ENCODE measurements around the gene SPG7.
A peak's percentile ranks its signal among the peaks of the same experiment; 100 is the strongest.

The SPG7 gene

DNA sequence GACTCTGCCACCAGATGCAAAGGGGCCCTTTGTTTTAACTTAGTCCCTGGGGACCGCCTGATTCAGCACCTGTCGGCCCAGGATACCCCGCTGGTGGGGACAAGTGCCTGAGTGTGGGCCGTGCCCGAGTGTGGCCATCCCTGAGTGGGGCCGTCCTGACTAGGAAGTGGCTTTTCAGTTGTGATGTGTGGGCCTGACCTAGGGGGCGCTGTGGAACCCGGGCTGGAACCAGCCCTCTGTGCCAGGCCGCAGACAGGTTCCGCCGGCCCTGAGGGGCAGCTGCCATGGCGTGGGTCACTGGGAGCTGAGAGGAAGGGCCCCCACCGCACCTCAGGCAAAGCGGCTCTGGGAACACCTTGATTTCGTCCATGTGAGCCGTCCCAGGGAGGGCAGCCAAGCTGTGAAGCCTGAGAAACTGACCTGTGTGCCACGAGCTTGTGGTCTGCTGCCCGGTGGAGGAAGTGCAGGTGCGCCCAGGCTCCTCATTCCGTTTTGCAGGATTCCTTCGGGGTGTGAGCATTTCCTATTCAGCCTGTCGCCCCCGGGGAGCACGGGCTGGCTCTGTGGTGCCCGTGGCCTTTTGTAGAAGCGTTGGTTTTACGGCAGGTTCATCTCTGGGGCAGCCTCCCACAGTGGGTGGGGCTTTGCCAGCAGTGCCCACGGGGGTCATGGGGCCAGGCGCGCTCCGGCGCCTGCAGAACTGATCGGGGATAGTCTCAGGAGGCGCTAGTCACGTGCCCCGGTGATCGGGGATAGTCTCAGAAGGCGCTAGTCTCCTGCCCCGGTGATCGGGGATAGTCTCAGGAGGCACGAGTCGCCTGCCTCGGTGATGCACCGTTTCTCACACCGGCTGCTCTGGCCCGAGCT lies 57.5 kb downstream of the SPG7 start:
- Histone ChIP-seq H3K4me2 (ENCODE audit: low read depth, low read length, poor library complexity, severe bottlenecking) (no peak overlapping the region), H3K36me3 (ENCODE audit: insufficient read depth, low read length) (peaks cover 33% of the 10 kb centered on the region; the same call in 1 of the 2 replicates), H3K9ac (ENCODE audit: low read depth, low read length, poor library complexity, severe bottlenecking) (no peak overlapping the region), H3K79me2 (ENCODE audit: insufficient read depth, low read length) (peaks cover 50% of the 10 kb centered on the region), H3K4me3 (ENCODE audit: low read length, poor library complexity, severe bottlenecking) (no peak overlapping the region), H2AFZ (ENCODE audit: low read length) (no peak overlapping the region), H3K4me1 (ENCODE audit: insufficient read depth, low read length, poor library complexity, severe bottlenecking) (peaks cover 8% of the 10 kb centered on the region), H3K9me2 (replicated peaks; ENCODE audit: low read depth, low read length) (no peaks in the 10 kb centered on the region), H3K9me3 (ENCODE audit: insufficient read depth, low read depth, low read length) (no peaks in the 10 kb centered on the region), H3K27me3 (ENCODE audit: insufficient read depth, low read length, poor library complexity, severe bottlenecking) (peaks cover 8% of the 10 kb centered on the region), H3F3A (ENCODE audit: low read depth) (no peaks in the 10 kb centered on the region), H4K20me1 (ENCODE audit: insufficient read depth, low read length, poor library complexity, severe bottlenecking) (peaks cover 55% of the 10 kb centered on the region)
- TF ChIP-seq EZH2phosphoT487 (IDR thresholded peaks at IDR 0.05; ENCODE audit: borderline replicate concordance) = no peak
- TF ChIP-seq, protein P1, sequence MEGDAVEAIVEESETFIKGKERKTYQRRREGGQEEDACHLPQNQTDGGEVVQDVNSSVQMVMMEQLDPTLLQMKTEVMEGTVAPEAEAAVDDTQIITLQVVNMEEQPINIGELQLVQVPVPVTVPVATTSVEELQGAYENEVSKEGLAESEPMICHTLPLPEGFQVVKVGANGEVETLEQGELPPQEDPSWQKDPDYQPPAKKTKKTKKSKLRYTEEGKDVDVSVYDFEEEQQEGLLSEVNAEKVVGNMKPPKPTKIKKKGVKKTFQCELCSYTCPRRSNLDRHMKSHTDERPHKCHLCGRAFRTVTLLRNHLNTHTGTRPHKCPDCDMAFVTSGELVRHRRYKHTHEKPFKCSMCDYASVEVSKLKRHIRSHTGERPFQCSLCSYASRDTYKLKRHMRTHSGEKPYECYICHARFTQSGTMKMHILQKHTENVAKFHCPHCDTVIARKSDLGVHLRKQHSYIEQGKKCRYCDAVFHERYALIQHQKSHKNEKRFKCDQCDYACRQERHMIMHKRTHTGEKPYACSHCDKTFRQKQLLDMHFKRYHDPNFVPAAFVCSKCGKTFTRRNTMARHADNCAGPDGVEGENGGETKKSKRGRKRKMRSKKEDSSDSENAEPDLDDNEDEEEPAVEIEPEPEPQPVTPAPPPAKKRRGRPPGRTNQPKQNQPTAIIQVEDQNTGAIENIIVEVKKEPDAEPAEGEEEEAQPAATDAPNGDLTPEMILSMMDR (conservative IDR thresholded peaks at IDR 0.05; ENCODE audit: low read length) = peak; percentile 54

DNA sequence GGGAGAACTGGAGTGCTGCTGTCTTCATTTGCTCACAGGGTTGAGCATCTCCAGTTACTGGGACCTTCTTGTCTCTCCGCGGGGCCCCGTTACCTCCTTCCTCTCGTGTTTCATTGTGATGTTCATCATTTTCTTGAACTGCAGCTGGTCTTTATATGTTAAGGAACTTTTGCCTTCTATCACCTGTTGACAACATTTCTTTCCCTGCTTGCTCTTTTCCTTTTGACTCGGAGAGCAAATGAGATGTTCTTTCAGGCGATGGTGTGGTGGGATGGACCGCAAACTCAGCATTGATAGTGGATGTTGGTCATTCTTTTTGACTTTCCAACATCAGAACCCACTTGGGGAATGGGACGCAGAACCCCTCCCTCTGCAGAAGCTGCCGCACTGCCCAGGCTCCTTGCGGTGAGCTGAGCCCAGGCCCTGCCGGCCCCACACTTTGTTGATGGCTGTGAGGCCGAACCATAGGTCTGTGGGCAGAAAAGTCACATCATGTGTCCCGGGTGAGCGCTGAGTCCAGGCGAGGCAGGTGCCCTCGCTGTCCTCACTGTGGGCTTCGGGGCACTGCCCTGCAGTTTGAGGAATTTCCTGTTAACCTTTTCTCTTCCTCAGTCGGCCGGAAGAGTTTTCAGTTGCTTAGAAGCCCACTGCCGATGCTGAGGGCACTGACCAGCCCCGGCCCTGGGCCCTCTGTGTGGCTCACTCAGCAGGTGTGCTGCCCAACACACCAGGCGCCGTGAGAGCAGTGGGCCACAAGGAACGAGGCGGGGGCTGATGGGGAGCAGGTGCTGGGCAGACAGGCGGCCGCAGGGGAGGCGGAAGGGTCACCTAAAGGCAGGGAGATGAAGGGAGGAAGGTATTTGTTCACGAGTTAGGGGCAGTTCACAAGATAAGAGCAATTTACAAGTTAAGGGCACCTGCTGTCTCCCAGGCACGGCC lies 59.7 kb downstream of the SPG7 start:
- H3K79me2 ChIP-seq (ENCODE audit: insufficient read depth, low read length) = peaks cover 28% of the 10 kb centered on the region
- no peaks in the 10 kb centered on the region for H3K4me1 ChIP-seq (ENCODE audit: insufficient read depth, low read length, poor library complexity, severe bottlenecking)
- H2AFZ ChIP-seq (ENCODE audit: low read length) = no peak overlapping the region
- H3K27me3 ChIP-seq (ENCODE audit: insufficient read depth, low read length, poor library complexity, severe bottlenecking) = no peaks in the 10 kb centered on the region
- no peak overlapping the region for H3K9ac ChIP-seq (ENCODE audit: low read depth, low read length, poor library complexity, severe bottlenecking)
- H3K4me2 ChIP-seq (ENCODE audit: low read depth, low read length, poor library complexity, severe bottlenecking) = no peak overlapping the region
- peaks cover 20% of the 10 kb centered on the region; the same call in 1 of the 2 replicates for H3K36me3 ChIP-seq (ENCODE audit: insufficient read depth, low read length)
- H3K4me3 ChIP-seq (ENCODE audit: low read length, poor library complexity, severe bottlenecking) = no peak overlapping the region
- no peak for TF ChIP-seq EZH2phosphoT487 (IDR thresholded peaks at IDR 0.05; ENCODE audit: borderline replicate concordance)
- TF ChIP-seq, protein P1 (conservative IDR thresholded peaks at IDR 0.05; ENCODE audit: low read length) = no peak
- no peaks in the 10 kb centered on the region for H3K9me2 ChIP-seq (replicated peaks; ENCODE audit: low read depth, low read length)
- no peaks in the 10 kb centered on the region for H3F3A ChIP-seq (ENCODE audit: low read depth)
- no peaks in the 10 kb centered on the region for H3K9me3 ChIP-seq (ENCODE audit: insufficient read depth, low read depth, low read length)
- peaks cover 33% of the 10 kb centered on the region for H4K20me1 ChIP-seq (ENCODE audit: insufficient read depth, low read length, poor library complexity, severe bottlenecking)

DNA sequence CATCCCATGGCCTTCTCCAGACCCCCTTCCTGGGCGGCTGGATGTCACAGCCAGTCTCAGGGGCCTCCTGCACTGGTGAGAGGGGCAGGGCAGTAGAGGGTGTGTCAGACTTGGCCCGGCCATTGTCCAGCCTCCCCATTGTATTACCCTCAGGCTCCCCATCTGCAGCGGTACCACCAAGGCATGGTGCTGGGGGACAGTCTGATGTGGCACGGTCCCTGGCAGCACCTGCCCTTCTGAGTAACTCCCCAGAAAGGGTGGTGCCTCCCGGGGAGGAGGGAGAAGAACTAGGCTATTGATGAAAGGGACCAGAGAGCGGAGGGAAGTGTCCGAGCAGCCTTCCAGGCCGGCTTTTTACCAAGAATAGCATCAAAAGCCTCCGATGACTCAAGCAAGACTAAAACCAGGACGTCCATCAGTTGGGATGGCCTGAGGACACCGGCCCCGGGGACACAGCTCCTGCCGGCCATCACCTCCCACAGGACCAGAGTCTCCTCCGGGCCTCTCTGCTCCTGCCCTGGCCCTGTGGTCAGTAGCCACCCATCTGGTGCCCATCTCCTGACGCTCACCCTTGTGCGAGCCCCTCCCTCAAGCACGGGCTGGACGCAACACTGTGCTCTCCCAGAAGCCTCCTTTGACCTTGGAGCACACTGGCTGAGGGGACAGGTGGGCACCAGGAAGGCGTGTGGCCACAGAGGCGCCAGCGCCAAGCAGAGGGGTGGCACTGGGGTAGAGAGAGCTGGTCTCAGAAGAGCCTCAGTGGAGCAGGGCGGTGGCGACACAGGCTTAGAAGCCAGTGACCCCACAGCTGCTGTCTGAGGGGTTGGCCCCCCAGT lies 61.5 kb downstream of the SPG7 start:
- Histone ChIP-seq H3F3A (ENCODE audit: low read depth) (no peaks in the 10 kb centered on the region), H3K9ac (ENCODE audit: low read depth, low read length, poor library complexity, severe bottlenecking) (no peak overlapping the region), H3K27me3 (ENCODE audit: insufficient read depth, low read length, poor library complexity, severe bottlenecking) (no peaks in the 10 kb centered on the region)

More for the DNA sequence above, 61.5 kb downstream of the SPG7 start:
- H2AFZ ChIP-seq (ENCODE audit: low read length) = no peak overlapping the region
- H3K79me2 ChIP-seq (ENCODE audit: insufficient read depth, low read length) = peaks cover 10% of the 10 kb centered on the region
- H3K4me2 ChIP-seq (ENCODE audit: low read depth, low read length, poor library complexity, severe bottlenecking) = no peak overlapping the region
- H3K4me3 ChIP-seq (ENCODE audit: low read length, poor library complexity, severe bottlenecking) = no peak overlapping the region
- no peaks in the 10 kb centered on the region for H3K9me2 ChIP-seq (replicated peaks; ENCODE audit: low read depth, low read length)
- no peaks in the 10 kb centered on the region for H3K9me3 ChIP-seq (ENCODE audit: insufficient read depth, low read depth, low read length)
- TF ChIP-seq, protein P1 (conservative IDR thresholded peaks at IDR 0.05; ENCODE audit: low read length) = no peak
- no peak for TF ChIP-seq EZH2phosphoT487 (IDR thresholded peaks at IDR 0.05; ENCODE audit: borderline replicate concordance)
- H3K36me3 ChIP-seq (ENCODE audit: insufficient read depth, low read length) = peaks cover 2% of the 10 kb centered on the region; the same call in 1 of the 2 replicates
- H4K20me1 ChIP-seq (ENCODE audit: insufficient read depth, low read length, poor library complexity, severe bottlenecking) = peaks cover 16% of the 10 kb centered on the region
- H3K4me1 ChIP-seq (ENCODE audit: insufficient read depth, low read length, poor library complexity, severe bottlenecking) = no peaks in the 10 kb centered on the region
